PC-9 (cell line): ENCODE measurements around the gene LSR.

ENCODE experiments used
- CTCF ChIP-seq: fragments of 200-600 bp; sonication (generic); conservative IDR thresholded peaks from 2 replicates; pipeline ENCODE4 v1.6.1; 2017; ENCODE audit warnings: mixed run types, antibody characterized with exemption, mild to moderate bottlenecking, moderate library complexity
- EZH2 ChIP-seq: fragments of 200-600 bp; sonication (generic); IDR thresholded peaks from 2 replicates; pipeline ENCODE4 v1.8.0; 2017; ENCODE audit warnings: antibody characterized with exemption, low read depth

GRCh38 chr19:35274323-35274722 is 25.5 kb downstream of the LSR start:
- TF ChIP-seq CTCF (no peak), EZH2 (no peak)
